ENCODE results near the gene TSPAN5. TPM values are rescaled to one million over a fixed set of nuclear protein-coding genes. Genes with fewer than 3 reads are reported as not detected.

The TSPAN5 gene
- total RNA-seq, 1 experiment from 2014 or later = 18.5 TPM

DNA sequence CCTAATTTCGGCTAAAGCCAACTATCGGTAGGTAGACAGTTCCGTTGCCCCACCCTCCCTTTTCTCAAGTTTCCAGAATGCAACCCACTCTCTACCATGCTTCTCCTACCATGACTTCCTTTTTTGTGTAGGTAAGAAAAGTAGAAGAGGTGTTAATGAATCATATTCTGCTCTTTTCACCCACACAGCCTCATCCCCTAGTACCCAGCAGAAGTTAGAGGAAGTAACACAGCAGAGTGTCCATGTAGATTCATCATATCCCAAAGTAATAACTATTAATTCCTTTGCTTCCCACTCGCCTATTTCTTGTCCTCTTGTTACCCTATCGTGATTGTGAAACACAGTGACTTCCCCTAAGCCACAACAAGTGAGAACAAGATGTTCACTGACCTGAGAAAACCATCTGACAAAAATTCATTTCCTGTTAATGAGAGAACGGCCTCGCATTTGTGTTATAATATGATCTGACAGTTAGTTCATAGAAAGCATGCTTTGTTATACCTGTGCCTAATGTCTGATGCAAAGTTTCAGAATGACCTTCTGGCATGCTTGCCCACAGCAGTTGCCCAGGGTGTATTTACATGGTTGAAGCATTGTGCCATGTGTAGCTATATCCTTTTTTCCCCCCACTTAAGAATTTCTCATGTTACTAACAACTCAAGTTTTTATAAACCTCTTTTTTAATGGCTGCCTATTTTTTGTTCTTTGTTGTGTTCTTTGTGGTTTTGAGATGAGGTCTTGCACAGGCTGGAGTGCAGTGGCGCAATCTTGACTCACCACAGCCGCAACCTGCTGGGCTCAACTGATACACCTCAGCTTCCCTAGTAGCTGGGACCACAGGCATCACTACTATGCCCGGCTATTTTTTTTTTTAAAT lies 211.7 kb downstream of the TSPAN5 start:
- DNase-seq (ENCODE audit: unreplicated experiment) = peak; percentile 85
- Mint-ChIP-seq H3K27me3 (ENCODE audit: insufficient read depth, unreplicated experiment) (no peaks in the 10 kb centered on the region), H3K27ac (ENCODE audit: low read depth, unreplicated experiment) (peak overlapping the region; percentile 77), H3K9me3 (ENCODE audit: unreplicated experiment) (no peaks in the 10 kb centered on the region), H3K4me1 (ENCODE audit: insufficient read depth, unreplicated experiment) (peaks cover 29% of the 10 kb centered on the region), H3K36me3 (ENCODE audit: insufficient read depth, unreplicated experiment) (peaks cover 16% of the 10 kb centered on the region), H3K4me3 (ENCODE audit: unreplicated experiment) (peak overlapping the region; percentile 49)
- ChIA-PET CTCF (interaction anchor here (0.7 to 2.1 kb wide), 4 partner anchors 11 to 287 kb away, joined by 3 to 6 read pairs (median 3); no protein-coding TSS in a partner anchor), POLR2A (interaction anchor here (1.0 to 3.9 kb wide), 5 partner anchors 10 to 280 kb away, joined by 4 to 28 read pairs (median 8); partner anchors contain the start of genes RAP1GDS1 and TSPAN5)
- no peak for TF ChIP-seq CTCF (IDR thresholded peaks at IDR 0.05; ENCODE audit: unreplicated experiment)
- BruUV-seq (replicated peaks) = no TSS peak
- intact Hi-C loops (cut with micrococcal nuclease) = loop anchor here (5.0 kb wide), 1 partner anchor 184 kb away; the partner anchor contains the start of gene RAP1GDS1

DNA sequence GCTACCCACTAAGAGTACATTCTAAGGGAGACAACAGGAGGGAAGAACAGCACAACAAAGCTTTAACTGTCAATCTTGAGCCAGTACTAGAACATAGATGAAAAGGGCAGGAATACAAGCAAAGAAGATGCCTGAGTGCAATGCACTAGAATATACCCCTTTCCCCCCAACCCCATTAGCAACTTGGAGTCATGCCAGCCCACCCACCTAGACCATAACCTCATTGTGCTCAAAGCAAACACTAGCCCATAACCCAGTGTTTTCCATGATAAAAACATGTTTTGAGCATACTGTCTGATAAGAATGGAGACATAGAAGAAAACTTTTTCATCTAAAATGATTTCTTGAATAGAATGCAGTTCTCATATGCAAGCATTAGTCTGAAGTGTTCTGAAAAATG lies 214.0 kb downstream of the TSPAN5 start:
- TF ChIP-seq CTCF (IDR thresholded peaks at IDR 0.05; ENCODE audit: unreplicated experiment) = no peak
- DNase-seq (ENCODE audit: unreplicated experiment) = no peak
- CTCF ChIA-PET = interaction anchor here (2.1 kb wide), 1 partner anchor 23 kb away, joined by 6 read pairs; no protein-coding TSS in a partner anchor

DNA sequence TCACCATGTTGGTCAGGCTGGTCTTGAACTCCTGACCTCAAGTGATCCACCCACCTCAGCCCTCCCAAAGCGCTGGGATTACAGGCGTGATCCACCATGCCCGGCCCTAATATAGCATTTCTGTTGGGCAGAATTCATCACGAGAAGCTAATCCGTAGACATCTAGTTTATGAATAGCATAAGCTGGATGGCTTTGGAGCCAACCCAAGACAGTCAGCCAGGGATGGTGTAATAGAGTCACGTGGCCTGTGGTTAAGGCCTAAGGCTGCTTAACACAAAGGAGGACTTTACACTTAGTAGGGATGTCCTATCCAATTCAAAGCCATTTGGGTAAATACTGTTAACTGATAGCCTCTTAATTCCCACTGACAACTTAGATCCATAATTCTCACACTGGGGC lies 223.6 kb downstream of the TSPAN5 start:
- POLR2A ChIA-PET = interaction anchor here (0.6 kb wide), 1 partner anchor 19 kb away, joined by 3 read pairs; no protein-coding TSS in a partner anchor
- no peak overlapping the region for H3K27ac Mint-ChIP-seq (ENCODE audit: low read depth, unreplicated experiment)
- BruUV-seq (replicated peaks) = no TSS peak

More for the DNA sequence above, 214.0 kb downstream of the TSPAN5 start:
- intact Hi-C loops (cut with micrococcal nuclease) = no loop called here
- no peak overlapping the region for H3K4me3 Mint-ChIP-seq (ENCODE audit: unreplicated experiment)
- peaks cover 28% of the 10 kb centered on the region for H3K4me1 Mint-ChIP-seq (ENCODE audit: insufficient read depth, unreplicated experiment)
- peaks cover 30% of the 10 kb centered on the region for H3K36me3 Mint-ChIP-seq (ENCODE audit: insufficient read depth, unreplicated experiment)
- POLR2A ChIA-PET = no interaction called here
- BruUV-seq (replicated peaks) = no TSS peak
- H3K27ac Mint-ChIP-seq (ENCODE audit: low read depth, unreplicated experiment) = no peak overlapping the region
- H3K9me3 Mint-ChIP-seq (ENCODE audit: unreplicated experiment) = no peaks in the 10 kb centered on the region
- no peaks in the 10 kb centered on the region for H3K27me3 Mint-ChIP-seq (ENCODE audit: insufficient read depth, unreplicated experiment)

More for the DNA sequence above, 223.6 kb downstream of the TSPAN5 start:
- no peaks in the 10 kb centered on the region for H3K9me3 Mint-ChIP-seq (ENCODE audit: unreplicated experiment)
- intact Hi-C loops (cut with micrococcal nuclease) = loop anchor here (5.0 kb wide), 1 partner anchor 173 kb away; the partner anchor contains the start of gene RAP1GDS1
- TF ChIP-seq CTCF (IDR thresholded peaks at IDR 0.05; ENCODE audit: unreplicated experiment) = no peak
- peaks cover 33% of the 10 kb centered on the region for H3K36me3 Mint-ChIP-seq (ENCODE audit: insufficient read depth, unreplicated experiment)
- DNase-seq (ENCODE audit: unreplicated experiment) = peak; percentile 78
- no peaks in the 10 kb centered on the region for H3K27me3 Mint-ChIP-seq (ENCODE audit: insufficient read depth, unreplicated experiment)
- CTCF ChIA-PET = no interaction called here
- H3K4me3 Mint-ChIP-seq (ENCODE audit: unreplicated experiment) = no peak overlapping the region
- peaks cover 12% of the 10 kb centered on the region for H3K4me1 Mint-ChIP-seq (ENCODE audit: insufficient read depth, unreplicated experiment)

Data from MCF 10A (cell line).